ENCODE results near the gene ORM2.
"Not testable (repeated sequence)": the region's sequence is repeated elsewhere in the genome, so short reads cannot be mapped to it uniquely, and the experiment has no call there.

The ORM2 gene

GRCh38 chr9:114332474-114333040, 2.9 kb downstream of the ORM2 start:
- not testable (repeated sequence) for DNase-seq

GRCh38 chr9:114333718-114334117, 4.0 kb downstream of the ORM2 start:
- DNase-seq = not testable (repeated sequence)

- no peak for DNase-seq
Measured at GRCh38 chr9:114334490-114334889, 4.8 kb downstream of the ORM2 start.

GRCh38 chr9:114335745-114336144, 6.1 kb downstream of the ORM2 start:
- no peak for DNase-seq

- no peak for DNase-seq
Measured at GRCh38 chr9:114336157-114336556, 6.5 kb downstream of the ORM2 start.

GRCh38 chr9:114336699-114337395, 7.2 kb downstream of the ORM2 start:
- no peak for DNase-seq

- DNase-seq = no peak
Measured at GRCh38 chr9:114338187-114338586, 8.5 kb downstream of the ORM2 start.

GRCh38 chr9:114339130-114339908, 9.7 kb downstream of the ORM2 start:
- no peak for DNase-seq

GRCh38 chr9:114341152-114341830, 11.6 kb downstream of the ORM2 start:
- DNase-seq = no peak

- DNase-seq = no peak
Measured at GRCh38 chr9:114341991-114342390, 12.3 kb downstream of the ORM2 start.

GRCh38 chr9:114342755-114343440, 13.2 kb downstream of the ORM2 start:
- no peak for DNase-seq

GRCh38 chr9:114343471-114344187, 14.0 kb downstream of the ORM2 start:
- DNase-seq = no peak

GRCh38 chr9:114344188-114344566, 14.5 kb downstream of the ORM2 start:
- DNase-seq = no peak

- no peak for DNase-seq
Measured at GRCh38 chr9:114344692-114345091, 15.0 kb downstream of the ORM2 start.

- no peak for DNase-seq
Measured at GRCh38 chr9:114345493-114346065, 15.9 kb downstream of the ORM2 start.

- DNase-seq = no peak
Measured at GRCh38 chr9:114346146-114346545, 16.5 kb downstream of the ORM2 start.

- DNase-seq = no peak
Measured at GRCh38 chr9:114347675-114348074, 18.0 kb downstream of the ORM2 start.

- no peak for DNase-seq
Measured at GRCh38 chr9:114348261-114348905, 18.7 kb downstream of the ORM2 start.

GRCh38 chr9:114348906-114349482, 19.3 kb downstream of the ORM2 start:
- DNase-seq = peak; percentile 96

GRCh38 chr9:114349713-114350480, 20.2 kb downstream of the ORM2 start:
- DNase-seq = no peak

Data from amniotic stem cell (primary cell).